Stimulated activated naive B cell treated with anti-CD40 and anti-IgM and Interleukin-4, amounts not matched to agents 10 μg/mL and 1 μg/mL and 100 μg/mL, for 72 hours (primary cell): ENCODE measurements around the gene ANKRD53.
"Not testable (repeated sequence)": the region's sequence is repeated elsewhere in the genome, so short reads cannot be mapped to it uniquely, and the experiment has no call there.

Experiments
- ATAC-seq, 2 donors: fragments of 150-1000 bp; cut with Tn5 transposase; replicated peaks; 2 replicates each; pipeline ENCODE4 v1.10.0; 2021; ENCODE audit warnings: moderate library complexity in 1 of 2
- DNase-seq: peaks from one replicate; pipeline ENCODE4 v3.0.0; 2021
- H3K27ac Mint-ChIP-seq: one replicate; pipeline ENCODE4 v1.8.0; 2022; ENCODE audit warnings: mild to moderate bottlenecking, mixed read lengths
- H3K27me3 Mint-ChIP-seq, 2 donors: one replicate each; pipeline ENCODE4 v1.8.0; 2022; ENCODE audit warnings: mixed read lengths in 2 of 2
- H3K36me3 Mint-ChIP-seq, 2 donors: one replicate each; pipeline ENCODE4 v1.8.0; 2022; ENCODE audit warnings: mixed read lengths in 2 of 2, mild to moderate bottlenecking in 1 of 2
- H3K4me1 Mint-ChIP-seq, 2 donors: one replicate each; pipeline ENCODE4 v1.8.0; 2022; ENCODE audit warnings: mixed read lengths in 2 of 2, mild to moderate bottlenecking in 1 of 2
- H3K4me3 Mint-ChIP-seq, 2 donors: one replicate each; pipeline ENCODE4 v1.8.0; 2022; ENCODE audit warnings: mild to moderate bottlenecking in 2 of 2, mixed read lengths in 2 of 2, moderate library complexity in 1 of 2
- H3K9me3 Mint-ChIP-seq, 2 donors: one replicate each; pipeline ENCODE4 v1.8.0; 2022; ENCODE audit warnings: mixed read lengths in 2 of 2, mild to moderate bottlenecking in 1 of 2

Gene ANKRD53

DNA sequence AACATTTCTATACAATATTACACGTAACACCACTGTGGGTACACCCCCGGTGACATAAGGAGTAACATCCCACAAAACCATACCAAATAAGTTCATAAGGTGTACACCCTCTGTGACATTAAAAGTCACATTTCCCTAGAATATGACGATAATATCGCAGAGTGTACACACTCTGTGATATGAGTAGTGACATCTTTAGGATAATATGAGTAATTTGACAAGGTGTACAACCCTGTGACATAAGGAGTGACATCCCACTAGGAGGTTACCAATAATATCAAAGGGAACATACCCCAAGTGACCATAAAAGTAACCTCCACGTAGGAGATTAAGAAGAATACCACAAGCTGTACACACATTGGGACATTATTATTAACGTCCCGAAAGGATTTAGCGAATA lies 40.2 kb downstream of the ANKRD53 start:
- no peak for ATAC-seq
- peaks cover 5 to 10% of the 10 kb centered on the region in 2 donors for H3K27me3 Mint-ChIP-seq
- H3K4me1 Mint-ChIP-seq = peaks cover 6 to 7% of the 10 kb centered on the region in 2 donors
- no peaks in the 10 kb centered on the region for H3K36me3 Mint-ChIP-seq
- H3K4me3 Mint-ChIP-seq = no peak overlapping the region
- H3K27ac Mint-ChIP-seq = no peak overlapping the region
- DNase-seq = no peak
- no peaks in the 10 kb centered on the region for H3K9me3 Mint-ChIP-seq

DNA sequence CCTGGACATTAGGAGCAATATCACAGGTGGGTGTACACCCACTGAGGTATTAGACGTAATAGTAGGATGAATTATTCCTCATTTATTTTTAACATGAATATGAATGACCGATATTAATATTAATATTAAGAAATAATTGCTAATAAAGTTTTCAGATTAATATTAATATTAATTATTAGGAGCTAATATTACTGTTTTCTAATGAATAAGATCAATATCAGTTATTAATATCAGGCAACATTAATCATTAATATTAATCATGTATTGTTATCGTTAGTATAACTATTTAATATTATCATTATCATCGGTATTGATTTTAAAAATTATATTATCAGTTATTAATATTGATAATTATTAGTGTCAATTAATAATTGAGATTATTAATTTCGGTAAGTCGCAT lies 41.6 kb downstream of the ANKRD53 start:
- H3K36me3 Mint-ChIP-seq, H3K9me3 Mint-ChIP-seq, H3K4me3 Mint-ChIP-seq, ATAC-seq, DNase-seq, H3K27ac Mint-ChIP-seq: not testable (repeated sequence)
- H3K27me3 Mint-ChIP-seq = peaks cover 7 to 10% of the 10 kb centered on the region in 2 donors
- H3K4me1 Mint-ChIP-seq = peaks cover 9 to 10% of the 10 kb centered on the region in 2 donors

DNA sequence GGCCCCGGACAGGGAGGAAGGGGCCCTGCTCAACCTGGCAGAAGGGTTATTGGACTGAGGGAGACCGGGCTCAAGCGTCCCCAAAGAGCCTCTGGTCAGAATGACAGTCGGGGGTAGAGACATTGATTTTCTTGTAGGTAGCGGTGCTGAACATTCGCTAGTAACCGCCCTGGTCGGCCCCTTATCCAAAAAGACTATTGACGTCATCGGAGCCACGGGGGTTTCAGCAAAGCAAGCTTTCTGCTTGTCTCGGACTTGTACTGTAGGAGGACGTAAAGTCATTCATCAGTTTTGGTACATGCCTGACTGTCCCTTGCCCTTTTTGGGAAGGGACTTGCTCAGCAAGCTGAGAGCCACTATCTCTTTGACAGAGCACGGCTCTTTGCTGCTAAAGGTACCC lies 43.0 kb downstream of the ANKRD53 start:
- peaks cover 9 to 10% of the 10 kb centered on the region in 2 donors for H3K4me1 Mint-ChIP-seq
- ATAC-seq, H3K27ac Mint-ChIP-seq: not testable (repeated sequence)

DNA sequence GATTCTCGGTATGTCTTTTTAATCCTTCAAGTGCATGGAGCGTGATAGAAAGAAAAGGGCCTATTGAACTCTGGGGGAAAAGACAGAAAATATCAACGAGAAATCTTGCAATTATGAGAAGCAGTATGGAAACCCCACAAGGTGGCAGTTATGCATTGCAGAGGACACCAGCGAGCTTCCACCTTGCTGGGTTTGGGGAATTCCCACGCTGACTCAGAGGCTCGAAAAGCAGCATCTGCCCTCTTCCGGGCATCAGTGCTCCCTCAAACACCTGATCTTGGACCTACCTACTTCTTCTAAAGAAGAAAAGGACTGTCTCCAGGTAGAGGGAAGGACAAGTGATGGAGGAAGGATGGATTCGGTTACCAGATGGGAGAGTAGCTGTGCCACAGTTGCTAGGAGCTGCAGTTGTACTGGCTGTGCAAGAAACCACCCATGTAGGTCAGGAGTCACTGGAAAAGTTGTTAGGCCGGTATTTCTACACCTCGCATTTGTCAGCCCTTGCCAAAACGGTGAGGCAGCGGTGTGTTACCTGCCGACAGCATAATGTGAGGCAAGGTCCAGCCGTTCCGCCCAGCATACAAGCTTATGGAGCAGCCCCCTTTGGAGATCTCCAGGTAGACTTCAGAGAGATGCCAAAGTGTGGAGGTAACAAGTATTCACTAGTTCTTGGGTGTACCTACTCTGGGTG lies 45.3 kb downstream of the ANKRD53 start:
- peak; percentile 60 for DNase-seq
- not testable (repeated sequence) for H3K36me3 Mint-ChIP-seq, H3K9me3 Mint-ChIP-seq, H3K4me3 Mint-ChIP-seq, ATAC-seq
- peaks cover 9 to 10% of the 10 kb centered on the region in 2 donors for H3K4me1 Mint-ChIP-seq
- peak overlapping the region; percentile 77 for H3K27ac Mint-ChIP-seq
- H3K27me3 Mint-ChIP-seq = peaks cover 10 to 14% of the 10 kb centered on the region in 2 donors

More for the DNA sequence above, 43.0 kb downstream of the ANKRD53 start:
- not testable (repeated sequence) for H3K4me3 Mint-ChIP-seq, DNase-seq, H3K9me3 Mint-ChIP-seq, H3K36me3 Mint-ChIP-seq
- peaks cover 10 to 14% of the 10 kb centered on the region in 2 donors for H3K27me3 Mint-ChIP-seq
